GOT3 (cell line): ENCODE measurements around the gene RP2.

Experiments used
- DNase-seq: peaks from one replicate; lab custom pipeline; 2025; ENCODE audit warnings: mixed read lengths; lab: John Stamatoyannopoulos, UW

RP2 gene

DNA sequence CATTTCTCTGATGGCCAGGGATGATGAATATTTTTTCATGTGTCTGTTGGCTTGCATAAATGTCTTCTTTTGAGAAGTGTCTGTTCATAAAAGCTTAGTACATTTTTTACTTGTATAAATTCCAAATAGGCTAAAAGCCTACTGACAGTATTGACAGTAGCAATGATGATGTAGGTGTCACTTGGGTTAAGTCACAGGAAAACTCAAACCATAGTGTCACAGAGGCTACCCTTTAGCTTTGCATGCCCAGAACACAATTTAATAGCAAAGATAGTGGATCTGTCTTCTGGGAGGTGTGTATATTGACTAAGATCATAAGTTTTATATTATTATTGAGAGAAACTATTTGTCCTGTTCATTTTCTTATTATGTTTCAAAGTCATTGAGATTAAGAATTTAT is 8.1 kb downstream of the RP2 start:
- DNase-seq, result no peak

DNA sequence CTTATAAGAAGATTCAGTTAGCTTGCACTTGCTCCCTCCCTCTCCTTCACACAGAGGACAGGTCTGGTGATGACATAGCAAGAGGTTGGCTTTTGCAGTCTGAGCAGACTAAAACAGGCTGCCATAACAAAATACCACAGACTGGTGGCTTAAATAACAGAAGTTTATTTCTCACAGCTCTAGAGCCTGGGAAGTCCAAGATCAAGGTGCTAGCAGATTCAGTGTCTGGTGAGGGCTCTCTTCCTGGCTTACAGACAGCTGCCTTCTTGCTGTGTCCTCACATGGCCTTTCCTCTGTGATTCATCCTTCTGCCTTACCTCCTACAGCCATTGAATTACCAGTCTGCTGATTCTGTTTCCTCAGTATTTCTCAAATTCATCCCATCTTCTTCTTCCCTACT is 13.1 kb downstream of the RP2 start:
- no peak for DNase-seq

DNA sequence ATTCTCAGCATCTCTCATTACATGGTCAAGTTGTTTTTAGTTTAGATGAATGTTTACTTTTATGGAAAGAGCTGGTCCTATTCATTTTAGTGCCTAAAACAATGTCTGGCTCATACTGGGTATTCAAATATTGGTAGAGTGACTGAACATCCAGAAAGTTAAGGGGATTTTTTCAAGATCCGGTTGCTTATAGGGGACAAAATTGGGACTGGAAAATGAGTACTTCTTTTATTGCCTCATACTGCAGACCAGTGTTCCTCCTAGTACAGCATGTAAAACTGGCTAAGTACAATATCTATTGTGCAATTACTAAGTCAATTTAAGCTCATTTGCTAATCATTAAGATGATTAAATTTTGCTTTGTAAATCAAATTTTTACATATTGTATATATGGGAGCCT is 13.9 kb downstream of the RP2 start:
- DNase-seq, result no peak

DNA sequence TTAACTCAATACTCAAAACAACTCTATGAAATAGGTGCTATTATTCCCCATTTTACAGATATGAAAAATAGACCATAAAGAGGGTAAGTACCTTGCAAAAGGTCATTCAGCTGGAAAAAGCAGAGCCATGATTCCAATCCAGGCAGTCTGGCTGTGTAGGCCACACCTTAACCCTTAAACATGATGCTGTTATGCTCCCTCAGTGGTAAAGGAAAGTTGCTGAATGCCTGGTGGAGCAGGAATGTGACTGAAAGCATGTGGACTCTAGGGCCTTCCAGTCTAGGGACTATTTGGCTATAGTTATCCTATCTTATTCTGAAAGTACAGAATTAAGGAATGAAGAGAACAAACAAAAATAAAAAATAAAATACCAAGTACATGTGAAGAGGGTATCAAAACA is 19.6 kb downstream of the RP2 start:
- no peak for DNase-seq

DNA sequence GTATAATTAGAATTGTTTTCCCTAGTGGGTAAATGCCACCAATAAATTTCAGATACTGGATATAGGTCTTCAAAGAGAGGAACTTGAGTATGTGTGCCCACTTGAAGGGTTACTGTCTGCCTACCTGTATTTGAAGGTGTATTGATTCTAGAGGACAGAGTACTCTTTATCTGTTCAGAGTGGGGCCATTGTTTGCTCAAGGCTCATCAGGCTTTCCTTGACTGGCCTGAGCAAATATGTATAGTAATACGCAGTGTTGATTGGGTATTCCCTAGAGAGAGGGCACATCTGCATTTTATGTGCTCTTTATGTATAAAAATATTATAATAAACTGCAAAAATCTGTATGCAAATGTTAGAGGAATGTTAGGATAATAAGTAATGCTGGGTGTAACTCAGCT is 23.7 kb downstream of the RP2 start:
- DNase-seq, result no peak

DNA sequence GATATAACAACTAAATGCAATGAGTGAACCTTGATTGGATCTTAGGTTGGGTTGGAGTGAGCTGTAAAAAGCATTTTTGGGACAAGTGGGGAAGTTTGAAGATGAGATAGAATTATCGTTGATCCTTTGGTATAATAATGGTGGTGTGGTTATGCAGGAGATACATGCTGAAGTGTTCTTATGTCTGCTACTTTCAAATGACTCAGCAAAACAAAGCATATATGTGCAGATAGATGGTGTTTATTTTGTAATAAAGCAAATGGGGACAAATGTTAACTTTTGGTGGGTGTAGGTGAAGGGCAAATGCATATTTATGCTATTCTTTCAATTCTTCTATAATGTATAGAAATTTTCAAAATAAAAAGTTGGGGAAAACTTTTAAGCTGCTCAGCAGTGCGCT is 26.2 kb downstream of the RP2 start:
- DNase-seq, result no peak

DNA sequence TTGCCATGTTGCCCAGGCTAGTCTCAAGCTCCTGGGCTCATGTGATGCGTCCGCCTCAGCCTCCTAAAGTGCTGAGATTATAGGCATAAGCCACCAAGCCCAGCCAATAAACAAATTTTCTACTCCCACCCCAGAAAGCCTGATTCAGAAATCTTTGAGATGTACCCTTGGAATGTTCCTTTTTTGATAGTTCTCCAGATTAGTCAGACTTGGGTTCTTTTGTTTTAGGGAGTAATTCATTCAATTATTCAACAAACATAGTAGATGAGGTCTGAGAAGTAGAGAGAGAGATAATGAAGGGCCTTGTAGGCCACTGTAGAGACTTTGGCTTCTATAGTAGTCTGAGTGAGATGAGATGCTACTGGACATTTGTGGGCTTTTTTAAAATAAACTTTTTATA is 27.8 kb downstream of the RP2 start:
- no peak for DNase-seq

DNA sequence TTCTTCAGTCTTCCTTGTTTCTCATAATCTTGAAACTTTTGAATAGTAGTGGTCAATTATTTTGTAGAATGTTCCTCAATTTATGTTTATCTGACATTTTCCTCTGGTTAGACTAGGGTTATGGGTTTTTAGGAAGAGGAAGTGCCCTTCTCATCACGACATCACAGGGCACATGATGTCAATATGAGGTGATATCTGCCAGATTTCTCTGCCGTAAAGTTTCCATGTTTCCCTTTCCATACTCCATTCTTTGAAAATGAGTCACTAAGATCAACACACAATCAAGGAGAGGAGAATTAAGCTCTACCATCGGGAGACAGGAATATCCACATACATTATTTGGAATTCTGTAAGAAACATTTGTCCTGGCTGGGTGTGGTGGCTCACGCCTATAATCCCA is 28.4 kb downstream of the RP2 start:
- no peak for DNase-seq

DNA sequence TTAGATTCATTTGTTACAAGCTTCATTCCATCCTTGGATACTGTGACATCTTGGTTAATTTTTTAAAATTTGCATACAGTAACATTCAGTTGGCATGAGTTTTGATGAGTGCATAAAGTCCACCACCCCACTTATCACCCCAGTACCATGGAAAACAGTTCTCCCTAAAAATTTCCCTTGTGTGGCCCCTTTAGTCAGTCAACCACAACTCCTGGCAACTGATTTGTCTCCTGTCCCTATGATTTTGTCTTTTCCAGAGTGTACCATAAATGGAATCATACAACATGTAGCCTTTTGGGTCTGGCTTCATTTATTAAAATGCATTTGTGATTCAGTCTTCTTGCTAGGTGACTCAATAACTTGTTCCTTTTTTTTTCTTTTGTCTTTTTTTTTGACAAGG is 29.9 kb downstream of the RP2 start:
- no peak for DNase-seq

DNA sequence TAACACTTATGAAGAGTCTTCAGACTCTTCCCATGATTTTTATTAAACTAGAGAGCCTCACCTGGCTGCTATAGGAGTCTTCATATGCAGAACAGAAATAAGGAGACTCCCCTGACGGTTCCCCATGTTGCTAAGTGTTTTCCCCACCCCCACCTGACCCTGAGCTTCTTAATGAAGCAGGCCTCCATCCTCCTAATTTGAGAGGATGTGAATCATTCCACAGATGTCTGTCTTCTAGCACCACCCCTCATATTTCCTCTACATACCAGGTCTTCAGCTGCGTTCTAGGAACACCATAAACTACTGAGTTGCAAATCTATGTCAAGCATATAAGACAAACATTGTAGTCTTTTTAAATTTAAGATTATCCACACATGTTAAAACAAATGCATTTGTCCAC is 36.9 kb downstream of the RP2 start:
- no peak for DNase-seq

DNA sequence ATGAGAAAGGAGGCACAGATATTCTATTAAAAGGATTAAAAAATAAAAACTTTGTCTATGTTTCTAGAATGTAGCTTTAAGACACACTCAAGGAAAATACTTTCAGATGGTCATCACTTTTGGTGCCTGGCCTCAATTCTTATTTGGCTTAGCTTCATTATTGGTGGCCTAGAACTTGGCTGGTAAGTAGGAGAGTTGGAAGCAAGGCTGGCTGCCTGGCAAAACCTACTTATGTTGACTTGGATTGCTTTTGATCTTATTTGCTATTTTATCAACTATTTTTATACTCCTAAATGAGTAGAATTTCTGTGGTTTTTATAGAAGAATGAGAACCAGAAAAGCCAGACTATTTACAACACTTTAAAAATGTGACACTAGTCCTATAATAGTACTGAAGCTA is 40.1 kb downstream of the RP2 start:
- no peak for DNase-seq

DNA sequence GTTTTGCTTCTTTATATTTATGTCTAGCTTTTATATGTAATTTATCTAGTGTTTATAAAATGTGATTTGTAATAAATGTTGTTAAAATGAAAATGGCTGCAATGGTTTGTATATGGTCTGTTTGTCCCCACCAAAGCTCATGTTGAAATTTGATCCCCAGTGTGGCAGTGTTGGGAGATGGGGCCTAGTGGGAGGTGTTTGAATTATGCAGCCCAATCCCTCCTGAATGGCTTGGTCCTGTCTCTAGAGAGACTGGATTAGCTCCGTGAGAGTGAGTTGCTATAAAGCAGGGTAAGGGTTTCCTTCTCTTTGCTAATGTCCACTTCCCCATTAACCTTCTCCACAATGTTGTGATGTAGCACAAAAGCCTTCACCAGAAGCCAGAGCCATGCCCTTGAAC is 45.4 kb downstream of the RP2 start:
- no peak for DNase-seq

DNA sequence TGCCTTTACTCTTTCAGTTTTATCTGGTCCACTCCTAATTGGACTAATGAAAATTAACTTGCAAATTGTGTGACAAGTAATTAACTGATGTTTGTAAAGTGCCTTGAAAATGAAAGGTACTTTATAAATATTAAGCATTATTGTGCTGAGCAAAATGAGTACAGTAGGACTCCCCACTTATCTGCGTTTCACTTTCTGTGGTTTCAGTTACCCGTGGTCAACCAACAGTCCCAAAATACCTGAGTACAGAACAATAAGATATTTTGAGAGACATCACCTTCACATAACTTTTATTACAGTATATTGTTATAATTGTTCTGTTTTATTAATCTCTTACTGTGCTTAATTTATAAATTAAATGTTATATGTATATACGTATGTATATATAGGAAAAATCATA is 48.0 kb downstream of the RP2 start:
- no peak for DNase-seq

DNA sequence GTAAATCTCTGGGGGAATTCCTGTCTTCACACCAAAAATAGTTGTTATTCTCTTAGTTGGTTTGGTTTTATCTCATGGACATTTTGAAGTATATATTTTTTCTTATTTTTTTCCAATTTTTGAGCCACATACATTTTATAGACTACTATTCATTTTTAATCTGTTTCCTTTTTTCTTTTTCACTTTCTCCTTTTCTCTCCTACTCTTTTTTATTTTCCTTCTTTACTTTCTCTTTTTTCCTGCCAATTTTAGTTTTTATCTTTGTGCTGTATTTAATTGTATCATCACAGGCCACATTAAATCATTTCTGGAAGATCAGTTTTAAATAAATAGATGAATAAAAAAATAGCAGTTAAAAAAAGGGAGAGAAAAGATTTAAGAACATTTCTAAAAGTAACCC is 61.4 kb downstream of the RP2 start:
- no peak for DNase-seq

DNA sequence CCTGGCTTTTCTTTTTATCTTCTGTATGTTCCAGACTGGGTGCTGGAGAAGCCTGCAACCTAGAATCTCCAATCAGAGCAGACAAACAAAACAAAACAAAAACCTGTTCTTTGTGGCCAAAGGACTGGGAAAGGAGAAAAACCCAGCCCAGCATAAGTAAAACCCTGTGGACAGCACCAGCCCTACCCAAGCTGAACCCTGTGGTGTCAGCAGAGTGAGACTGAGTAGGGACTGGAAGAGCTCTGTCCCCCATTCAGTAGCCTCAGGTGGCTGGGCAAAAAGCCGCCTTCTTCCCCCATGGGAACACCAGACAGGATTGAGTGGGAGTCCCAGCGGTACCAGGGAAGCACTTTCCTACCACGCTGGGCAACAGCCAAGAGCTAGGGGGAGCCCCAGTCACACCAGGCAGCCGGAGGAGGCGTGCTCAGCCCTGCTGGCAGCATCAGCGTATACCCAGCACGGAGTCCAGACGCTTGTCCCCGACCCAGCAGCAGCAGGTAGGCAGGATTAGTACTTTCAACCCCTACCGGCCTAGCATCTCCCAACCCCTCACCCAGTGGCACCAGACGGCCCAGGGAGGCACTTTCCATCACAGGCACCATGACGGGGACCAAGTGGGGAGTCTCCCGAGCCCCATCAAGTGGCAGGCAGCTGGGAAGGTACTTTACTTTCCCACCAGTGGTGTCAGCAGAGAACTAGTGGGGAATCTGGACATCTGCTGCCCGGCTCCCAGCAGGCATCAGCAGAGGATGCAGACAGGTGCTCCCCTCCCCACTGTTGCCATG is 66.8 kb downstream of the RP2 start:
- peak; percentile 9 for DNase-seq

DNA sequence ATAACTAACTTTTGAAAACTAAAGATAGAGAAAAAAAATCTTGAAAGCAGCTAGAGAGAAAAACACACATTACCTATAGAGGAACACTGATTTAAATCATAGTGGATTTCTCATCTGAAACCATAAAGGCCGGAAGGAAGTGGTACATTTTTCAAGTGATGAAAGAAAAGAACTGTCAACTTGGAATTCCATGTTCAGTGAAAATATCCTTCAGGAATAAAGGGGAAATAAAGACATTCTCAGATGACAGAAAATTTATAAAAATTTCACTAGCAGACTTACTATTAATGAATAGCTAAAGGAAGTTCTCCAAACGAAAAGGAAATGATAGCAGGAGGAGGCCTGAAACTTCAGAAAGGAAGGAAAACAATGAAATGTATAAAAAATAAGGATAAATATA is 67.8 kb downstream of the RP2 start:
- DNase-seq, result no peak

DNA sequence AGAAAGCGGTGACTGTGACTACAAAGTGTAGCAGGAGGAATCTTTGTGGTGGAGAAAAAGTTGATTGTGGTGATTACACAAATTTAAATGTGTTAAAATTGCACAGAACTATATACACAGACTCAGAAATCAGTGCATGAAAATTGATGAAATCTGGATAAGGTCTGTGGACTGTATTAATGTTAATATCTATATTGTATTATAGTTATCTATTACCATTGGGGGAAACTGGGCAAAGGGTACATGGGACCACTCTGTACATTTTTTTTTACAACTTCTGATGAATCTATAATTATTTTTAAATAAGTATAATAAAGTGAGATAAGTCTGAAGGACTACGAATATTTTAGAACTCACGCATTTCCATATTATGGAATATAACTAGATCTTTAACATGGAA is 73.6 kb downstream of the RP2 start:
- no peak for DNase-seq

DNA sequence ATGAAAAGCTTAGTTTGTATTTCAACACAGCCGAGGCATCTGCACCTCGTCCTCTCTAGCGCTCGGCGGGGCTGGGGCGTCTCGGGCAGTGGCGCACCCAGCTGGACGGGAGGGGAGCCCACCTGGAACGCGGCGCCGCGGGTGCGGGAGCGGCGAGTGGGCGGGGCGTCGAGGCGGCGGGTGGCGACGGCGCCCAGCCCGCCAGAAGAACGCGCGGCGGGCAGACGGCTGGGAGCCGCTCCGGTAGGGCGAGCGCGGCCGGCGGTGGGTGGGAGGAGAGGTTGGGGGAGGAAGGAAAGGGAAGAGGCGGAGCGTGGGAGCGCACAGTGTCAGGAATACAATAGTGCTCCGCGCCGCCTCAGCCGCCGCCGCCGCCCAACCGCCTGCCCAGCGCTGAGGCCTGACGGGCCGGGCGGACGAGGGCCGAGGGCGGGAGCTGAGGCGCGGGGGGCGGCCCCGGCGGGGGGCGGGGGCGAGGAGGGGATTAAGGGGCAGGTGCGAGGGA is 75.3 kb downstream of the RP2 start, which contains the start of gene JADE3:
Gene JADE3, plus strand, starts transcription at position 324 of the 505 bp plus-strand sequence. CDS start 72,474 bp downstream, outside the sequence.
- no peak for DNase-seq

DNA sequence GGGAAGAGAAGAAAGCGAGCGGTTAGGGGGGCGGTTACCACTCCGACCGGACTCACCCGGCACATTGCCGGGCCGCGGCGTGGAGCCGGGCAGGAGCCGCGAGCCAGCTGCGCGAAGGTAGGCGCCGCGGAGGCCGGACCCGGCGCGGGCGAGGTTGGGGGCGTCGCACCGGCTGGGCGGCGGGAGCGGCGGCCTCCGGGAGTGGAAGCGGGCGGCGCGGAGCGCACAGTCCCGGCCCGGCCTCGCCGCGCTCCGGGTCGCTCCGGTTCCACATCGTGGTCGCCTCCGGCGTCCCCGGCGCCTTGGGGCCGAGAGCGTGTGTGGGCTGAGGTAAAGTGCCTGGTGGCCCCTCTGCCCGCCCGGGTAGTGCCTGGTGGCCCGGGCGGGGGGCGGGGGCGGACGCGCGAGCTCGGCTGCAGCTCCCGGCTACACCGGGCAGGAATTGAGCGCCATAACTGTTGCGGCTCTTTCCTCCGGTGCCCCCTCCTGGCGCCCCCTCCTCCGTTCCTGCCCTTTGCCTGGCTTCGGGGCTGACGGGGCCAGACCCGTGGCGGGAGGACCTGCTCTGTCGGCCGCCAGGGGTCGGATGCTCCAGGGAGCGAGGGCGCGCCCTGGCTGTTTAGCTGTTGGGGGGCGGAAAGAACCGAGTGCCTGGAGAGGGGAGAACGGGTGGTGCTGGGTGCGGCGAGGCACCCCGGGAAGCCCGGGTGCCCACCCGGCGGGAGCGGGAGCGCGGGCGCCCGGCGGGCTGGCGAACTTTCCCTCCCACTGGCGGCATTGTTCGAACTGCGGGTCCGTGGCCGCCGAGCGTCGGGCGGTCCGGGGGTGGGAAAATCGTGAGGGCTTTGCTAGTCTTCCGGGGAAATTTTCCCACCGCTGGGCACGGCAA is 76.0 kb downstream of the RP2 start:
- DNase-seq, result no peak

DNA sequence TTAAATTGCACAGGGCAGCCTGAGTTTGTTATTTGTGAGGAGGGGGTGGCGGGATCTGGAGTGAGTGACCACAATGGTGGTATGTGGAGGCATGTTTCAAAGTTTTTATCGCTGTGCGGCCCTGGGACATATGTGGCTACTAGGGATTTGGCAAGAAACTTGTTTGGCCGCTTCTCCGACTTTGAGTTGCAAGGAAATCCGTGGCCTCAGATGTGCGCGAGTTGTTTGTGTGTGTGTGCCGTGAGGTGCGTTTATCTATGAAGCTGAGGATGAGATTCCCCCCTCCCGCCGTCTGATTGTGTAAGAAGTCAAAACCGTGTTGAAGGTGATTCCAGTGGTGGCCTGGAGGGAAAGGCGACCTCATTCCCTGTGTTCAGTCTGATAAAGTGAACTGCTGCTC is 76.8 kb downstream of the RP2 start:
- no peak for DNase-seq

DNA sequence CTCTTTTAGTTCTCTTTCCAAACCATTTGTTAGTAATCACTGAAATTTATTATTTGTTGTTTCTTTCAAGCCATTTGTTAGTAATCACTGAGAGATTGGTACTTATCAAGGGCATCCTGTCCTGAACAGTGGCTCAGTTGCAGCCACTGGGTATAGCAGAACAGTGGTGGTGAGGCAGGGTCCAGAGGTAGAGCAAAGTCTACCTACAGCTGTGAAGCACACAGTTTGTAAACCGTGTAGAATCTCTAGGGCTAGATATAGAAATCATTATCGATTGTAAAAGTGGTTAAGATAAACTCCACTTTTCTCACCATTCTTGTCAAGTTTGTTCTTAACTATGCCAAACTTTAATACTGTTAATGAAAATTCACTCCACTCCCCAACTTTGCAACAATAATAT is 79.4 kb downstream of the RP2 start:
- no peak for DNase-seq

DNA sequence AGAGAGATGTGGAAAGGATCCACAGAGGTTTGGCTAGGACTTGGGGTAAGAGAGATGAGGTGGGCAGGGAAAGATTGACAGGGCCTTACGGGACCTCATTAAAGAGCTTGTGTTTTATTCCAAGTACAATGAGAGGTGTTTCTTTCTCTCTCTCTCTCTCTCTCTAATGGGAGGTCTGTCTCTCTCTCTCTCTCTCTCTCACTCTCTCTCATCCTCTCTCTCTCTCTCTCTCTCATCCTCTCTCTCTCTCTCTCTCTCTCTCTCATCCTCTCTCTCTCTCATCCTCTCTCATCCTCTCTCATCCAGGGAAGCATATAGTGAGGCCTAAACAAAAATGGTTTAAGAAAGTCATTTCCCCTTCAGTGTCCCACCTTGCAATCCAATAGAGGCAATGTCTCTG is 80.8 kb downstream of the RP2 start:
- DNase-seq, result no peak

DNA sequence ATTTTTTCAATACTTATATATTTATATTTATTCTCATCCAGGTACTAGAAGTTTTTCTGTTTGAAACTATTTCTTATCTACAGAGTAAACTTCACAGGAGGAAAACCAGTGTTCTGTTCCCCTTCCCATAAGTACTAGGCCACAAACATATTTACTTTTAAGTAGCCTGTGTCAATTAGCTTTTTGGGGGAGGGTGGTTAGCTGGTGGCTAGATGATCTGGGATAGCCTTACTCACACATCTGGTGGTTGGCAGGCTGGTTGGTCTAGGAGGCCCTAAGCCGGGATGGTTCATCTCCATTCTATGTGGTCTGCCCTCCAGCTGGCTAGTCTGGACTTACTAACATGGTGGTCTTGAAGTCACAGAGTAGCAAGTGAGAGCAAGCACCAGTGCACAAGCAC is 81.6 kb downstream of the RP2 start:
- no peak for DNase-seq
